ENCODE results near the gene BTBD9.
A peak's percentile ranks its signal among the peaks of the same experiment; 100 is the strongest.

BTBD9 gene

GRCh38 chr6:38306931-38307330 lies 332.8 kb downstream of the BTBD9 start:
- in situ Hi-C loops (cut with HindIII; ENCODE audit: low pct_ligation_motif_present, low pct_unique_long_range_greater_than_20kb, low sequenced_read_pairs), result no loop called here
- no peak for DNase-seq

GRCh38 chr6:38305995-38306681 lies 333.6 kb downstream of the BTBD9 start:
- DNase-seq, result no peak
- in situ Hi-C loops (cut with HindIII; ENCODE audit: low pct_ligation_motif_present, low pct_unique_long_range_greater_than_20kb, low sequenced_read_pairs), result no loop called here

GRCh38 chr6:38302838-38303237 lies 336.9 kb downstream of the BTBD9 start:
- DNase-seq, result no peak
- in situ Hi-C loops (cut with HindIII; ENCODE audit: low pct_ligation_motif_present, low pct_unique_long_range_greater_than_20kb, low sequenced_read_pairs), result no loop called here

- no peak for DNase-seq
- in situ Hi-C loops (cut with HindIII; ENCODE audit: low pct_ligation_motif_present, low pct_unique_long_range_greater_than_20kb, low sequenced_read_pairs), result no loop called here
Observed at GRCh38 chr6:38302081-38302480, 337.6 kb downstream of the BTBD9 start.

GRCh38 chr6:38290133-38290799 lies 349.5 kb downstream of the BTBD9 start:
- in situ Hi-C loops (cut with HindIII; ENCODE audit: low pct_ligation_motif_present, low pct_unique_long_range_greater_than_20kb, low sequenced_read_pairs), result no loop called here
- no peak for DNase-seq

GRCh38 chr6:38287487-38287886 lies 352.2 kb downstream of the BTBD9 start:
- in situ Hi-C loops (cut with HindIII; ENCODE audit: low pct_ligation_motif_present, low pct_unique_long_range_greater_than_20kb, low sequenced_read_pairs), result no loop called here
- DNase-seq, result no peak

- in situ Hi-C loops (cut with HindIII; ENCODE audit: low pct_ligation_motif_present, low pct_unique_long_range_greater_than_20kb, low sequenced_read_pairs), result no loop called here
- DNase-seq, result no peak
Observed at GRCh38 chr6:38284802-38285394, 354.8 kb downstream of the BTBD9 start.

GRCh38 chr6:38283734-38284362 lies 355.9 kb downstream of the BTBD9 start:
- in situ Hi-C loops (cut with HindIII; ENCODE audit: low pct_ligation_motif_present, low pct_unique_long_range_greater_than_20kb, low sequenced_read_pairs), result no loop called here
- peak; percentile 35 for DNase-seq

- in situ Hi-C loops (cut with HindIII; ENCODE audit: low pct_ligation_motif_present, low pct_unique_long_range_greater_than_20kb, low sequenced_read_pairs), result no loop called here
- no peak for DNase-seq
Observed at GRCh38 chr6:38282911-38283310, 356.8 kb downstream of the BTBD9 start.

- in situ Hi-C loops (cut with HindIII; ENCODE audit: low pct_ligation_motif_present, low pct_unique_long_range_greater_than_20kb, low sequenced_read_pairs), result no loop called here
- DNase-seq, result no peak
Observed at GRCh38 chr6:38281126-38281525, 358.6 kb downstream of the BTBD9 start.

GRCh38 chr6:38279963-38280588 lies 359.7 kb downstream of the BTBD9 start:
- no peak for DNase-seq
- in situ Hi-C loops (cut with HindIII; ENCODE audit: low pct_ligation_motif_present, low pct_unique_long_range_greater_than_20kb, low sequenced_read_pairs), result no loop called here

- in situ Hi-C loops (cut with HindIII; ENCODE audit: low pct_ligation_motif_present, low pct_unique_long_range_greater_than_20kb, low sequenced_read_pairs), result no loop called here
- no peak for DNase-seq
Observed at GRCh38 chr6:38279423-38279822, 360.3 kb downstream of the BTBD9 start.

- DNase-seq, result no peak
- in situ Hi-C loops (cut with HindIII; ENCODE audit: low pct_ligation_motif_present, low pct_unique_long_range_greater_than_20kb, low sequenced_read_pairs), result no loop called here
Observed at GRCh38 chr6:38273325-38273724, 366.4 kb downstream of the BTBD9 start.

GRCh38 chr6:38272222-38272621 lies 367.5 kb downstream of the BTBD9 start:
- no peak for DNase-seq
- in situ Hi-C loops (cut with HindIII; ENCODE audit: low pct_ligation_motif_present, low pct_unique_long_range_greater_than_20kb, low sequenced_read_pairs), result no loop called here

GRCh38 chr6:38271081-38271480 lies 368.6 kb downstream of the BTBD9 start:
- in situ Hi-C loops (cut with HindIII; ENCODE audit: low pct_ligation_motif_present, low pct_unique_long_range_greater_than_20kb, low sequenced_read_pairs), result no loop called here
- no peak for DNase-seq

- in situ Hi-C loops (cut with HindIII; ENCODE audit: low pct_ligation_motif_present, low pct_unique_long_range_greater_than_20kb, low sequenced_read_pairs), result no loop called here
- DNase-seq, result no peak
Observed at GRCh38 chr6:38270367-38270766, 369.4 kb downstream of the BTBD9 start.

- no peak for DNase-seq
- in situ Hi-C loops (cut with HindIII; ENCODE audit: low pct_ligation_motif_present, low pct_unique_long_range_greater_than_20kb, low sequenced_read_pairs), result no loop called here
Observed at GRCh38 chr6:38269461-38270172, 370.1 kb downstream of the BTBD9 start.

GRCh38 chr6:38268342-38268741 lies 371.4 kb downstream of the BTBD9 start:
- no peak for DNase-seq
- in situ Hi-C loops (cut with HindIII; ENCODE audit: low pct_ligation_motif_present, low pct_unique_long_range_greater_than_20kb, low sequenced_read_pairs), result no loop called here

Measured in ACHN (cell line).